Thoracic aorta (tissue), 2 donors: Measurements from ENCODE around the gene EYA4. TPM values are rescaled to one million over a fixed set of nuclear protein-coding genes. Genes with fewer than 3 reads are reported as not detected.

Experiments used
- ATAC-seq: fragments of 150-250 bp; one replicate; pipeline ENCODE4 v1.8.0; 2017; ENCODE audit warnings: low read depth; ENCODE audit not compliant: insufficient number of reproducible peaks, low FRiP score
- DNase-seq: peaks from one replicate; pipeline ENCODE4 v3.0.0-alpha.2; 2020; ENCODE audit warnings: low spot score
- H3K27ac ChIP-seq, 2 donors: fragments of 200-600 bp; sonication (generic); 1 replicate in 1 of 2; 2 replicates in 1 of 2; pipeline ENCODE4 v1.5.1; 2016; ENCODE audit warnings: mild to moderate bottlenecking in 2 of 2, moderate library complexity in 2 of 2
- H3K27me3 ChIP-seq: fragments of 200-600 bp; sonication (generic); replicated peaks from 2 replicates; pipeline ENCODE4 v1.6.0; 2016; ENCODE audit warnings: mild to moderate bottlenecking; ENCODE audit not compliant: insufficient read depth
- H3K36me3 ChIP-seq: fragments of 200-600 bp; sonication (generic); one replicate; pipeline ENCODE4 v1.5.1; 2016
- H3K4me1 ChIP-seq, 2 donors: fragments of 200-600 bp; sonication (generic); 1 replicate in 1 of 2; 2 replicates in 1 of 2; pipeline versions ENCODE4 v1.5.1 to v1.6.0; 2016; ENCODE audit warnings: low read depth in 2 of 2, mild to moderate bottlenecking in 1 of 2; ENCODE audit not compliant: control insufficient read depth in 1 of 2
- H3K4me3 ChIP-seq: fragments of 200-600 bp; sonication (generic); 2 replicates; pipeline ENCODE4 v1.5.1; 2016; ENCODE audit warnings: mild to moderate bottlenecking
- H3K9me3 ChIP-seq: fragments of 200-600 bp; sonication (generic); 2 replicates; pipeline ENCODE4 v1.5.1; 2016
- total RNA-seq, 2 donors: library from RNA; depleted of rRNA; stranded (reverse); fragments of >200 nt; gene quantifications; one replicate each; pipeline versions ENCODE4 v1.1.0 to v1.2.3, GENCODE V29; 2016
- TF ChIP-seq, protein P1 (sequence below): fragments of 200-600 bp; sonication (generic); IDR thresholded peaks from one replicate; pipeline ENCODE4 v1.5.1; 2019; ENCODE audit warnings: antibody characterized with exemption

The EYA4 gene
- total RNA-seq, 2 donors from 2014 or later, result 1.3 to 3.0 TPM

DNA sequence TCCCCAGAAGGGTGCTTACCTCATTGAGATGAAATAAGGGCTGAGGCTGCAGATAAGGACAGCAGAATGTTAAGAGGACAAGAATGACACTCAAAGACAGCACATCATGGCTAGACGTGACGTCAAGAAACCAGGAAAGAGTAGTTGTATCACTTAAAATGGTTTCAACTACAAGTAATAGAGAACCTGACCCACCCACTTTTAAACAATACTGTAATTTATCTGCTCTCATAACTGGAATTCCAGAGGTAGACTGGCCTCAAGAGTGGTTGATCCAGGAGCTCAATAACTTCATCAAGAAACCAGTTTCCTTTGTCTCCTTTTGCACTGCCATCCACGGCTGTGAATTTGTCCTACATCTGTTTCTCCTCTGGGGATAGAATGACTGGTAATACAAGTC lies 187.1 kb downstream of the EYA4 start:
- Histone ChIP-seq H3K36me3 (no peaks in the 10 kb centered on the region), H3K4me3 (no peak overlapping the region), H3K9me3 (no peaks in the 10 kb centered on the region), H3K4me1 (no peaks in the 10 kb centered on the region), H3K27ac (no peak overlapping the region), H3K27me3 (no peaks in the 10 kb centered on the region)
- DNase-seq, result no peak
- no peak for ATAC-seq
- TF ChIP-seq, protein P1, sequence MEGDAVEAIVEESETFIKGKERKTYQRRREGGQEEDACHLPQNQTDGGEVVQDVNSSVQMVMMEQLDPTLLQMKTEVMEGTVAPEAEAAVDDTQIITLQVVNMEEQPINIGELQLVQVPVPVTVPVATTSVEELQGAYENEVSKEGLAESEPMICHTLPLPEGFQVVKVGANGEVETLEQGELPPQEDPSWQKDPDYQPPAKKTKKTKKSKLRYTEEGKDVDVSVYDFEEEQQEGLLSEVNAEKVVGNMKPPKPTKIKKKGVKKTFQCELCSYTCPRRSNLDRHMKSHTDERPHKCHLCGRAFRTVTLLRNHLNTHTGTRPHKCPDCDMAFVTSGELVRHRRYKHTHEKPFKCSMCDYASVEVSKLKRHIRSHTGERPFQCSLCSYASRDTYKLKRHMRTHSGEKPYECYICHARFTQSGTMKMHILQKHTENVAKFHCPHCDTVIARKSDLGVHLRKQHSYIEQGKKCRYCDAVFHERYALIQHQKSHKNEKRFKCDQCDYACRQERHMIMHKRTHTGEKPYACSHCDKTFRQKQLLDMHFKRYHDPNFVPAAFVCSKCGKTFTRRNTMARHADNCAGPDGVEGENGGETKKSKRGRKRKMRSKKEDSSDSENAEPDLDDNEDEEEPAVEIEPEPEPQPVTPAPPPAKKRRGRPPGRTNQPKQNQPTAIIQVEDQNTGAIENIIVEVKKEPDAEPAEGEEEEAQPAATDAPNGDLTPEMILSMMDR, result no peak

DNA sequence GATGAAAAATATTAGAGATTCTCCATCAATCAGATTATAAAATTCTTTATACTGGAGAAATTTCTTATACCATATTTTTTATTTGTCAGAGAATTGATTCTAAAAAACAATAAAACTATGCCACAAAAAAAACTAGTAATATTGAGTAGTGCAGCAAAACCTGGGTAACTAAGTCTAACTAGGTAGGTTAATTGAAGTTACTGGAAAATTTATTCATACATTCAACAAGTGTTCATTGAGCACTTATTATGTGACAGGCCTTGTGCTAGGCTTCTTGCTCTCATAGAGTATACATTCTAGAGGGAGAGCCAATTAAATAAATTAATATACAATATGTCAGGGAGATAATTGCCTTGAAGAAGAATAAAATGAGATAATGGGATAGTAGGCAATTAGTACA lies 189.4 kb downstream of the EYA4 start:
- H3K4me1 ChIP-seq, result no peaks in the 10 kb centered on the region
- no peaks in the 10 kb centered on the region for H3K36me3 ChIP-seq
- DNase-seq (no peak), ATAC-seq (no peak)
- H3K4me3 ChIP-seq, result no peak overlapping the region
- no peaks in the 10 kb centered on the region for H3K27me3 ChIP-seq
- H3K27ac ChIP-seq, result no peak overlapping the region
- TF ChIP-seq, protein P1, result no peak
- no peaks in the 10 kb centered on the region for H3K9me3 ChIP-seq

DNA sequence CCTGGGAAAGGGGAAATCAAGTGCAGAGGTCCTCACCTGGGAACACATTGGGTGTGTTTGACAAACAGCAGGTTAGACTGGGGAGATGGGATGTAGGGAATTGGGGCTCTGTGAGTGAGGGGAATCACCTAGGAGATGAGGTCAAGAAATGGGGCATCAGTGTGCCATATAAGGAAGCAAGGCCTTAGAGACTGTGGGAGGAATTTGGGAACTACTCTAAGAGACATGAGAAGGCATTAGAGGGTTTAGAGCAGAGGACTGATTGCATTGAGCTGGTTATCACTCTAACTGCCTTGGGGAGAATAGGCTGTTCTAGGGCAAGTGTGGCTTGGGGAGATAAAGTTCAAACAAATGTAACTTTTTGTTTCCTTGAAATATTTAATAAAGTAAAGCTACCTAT lies 189.9 kb downstream of the EYA4 start:
- ATAC-seq, result no peak
- Histone ChIP-seq H3K4me1 (no peaks in the 10 kb centered on the region), H3K27ac (no peak overlapping the region), H3K36me3 (no peaks in the 10 kb centered on the region), H3K27me3 (no peaks in the 10 kb centered on the region), H3K9me3 (no peaks in the 10 kb centered on the region), H3K4me3 (no peak overlapping the region)
- no peak for DNase-seq
- TF ChIP-seq, protein P1, result no peak

DNA sequence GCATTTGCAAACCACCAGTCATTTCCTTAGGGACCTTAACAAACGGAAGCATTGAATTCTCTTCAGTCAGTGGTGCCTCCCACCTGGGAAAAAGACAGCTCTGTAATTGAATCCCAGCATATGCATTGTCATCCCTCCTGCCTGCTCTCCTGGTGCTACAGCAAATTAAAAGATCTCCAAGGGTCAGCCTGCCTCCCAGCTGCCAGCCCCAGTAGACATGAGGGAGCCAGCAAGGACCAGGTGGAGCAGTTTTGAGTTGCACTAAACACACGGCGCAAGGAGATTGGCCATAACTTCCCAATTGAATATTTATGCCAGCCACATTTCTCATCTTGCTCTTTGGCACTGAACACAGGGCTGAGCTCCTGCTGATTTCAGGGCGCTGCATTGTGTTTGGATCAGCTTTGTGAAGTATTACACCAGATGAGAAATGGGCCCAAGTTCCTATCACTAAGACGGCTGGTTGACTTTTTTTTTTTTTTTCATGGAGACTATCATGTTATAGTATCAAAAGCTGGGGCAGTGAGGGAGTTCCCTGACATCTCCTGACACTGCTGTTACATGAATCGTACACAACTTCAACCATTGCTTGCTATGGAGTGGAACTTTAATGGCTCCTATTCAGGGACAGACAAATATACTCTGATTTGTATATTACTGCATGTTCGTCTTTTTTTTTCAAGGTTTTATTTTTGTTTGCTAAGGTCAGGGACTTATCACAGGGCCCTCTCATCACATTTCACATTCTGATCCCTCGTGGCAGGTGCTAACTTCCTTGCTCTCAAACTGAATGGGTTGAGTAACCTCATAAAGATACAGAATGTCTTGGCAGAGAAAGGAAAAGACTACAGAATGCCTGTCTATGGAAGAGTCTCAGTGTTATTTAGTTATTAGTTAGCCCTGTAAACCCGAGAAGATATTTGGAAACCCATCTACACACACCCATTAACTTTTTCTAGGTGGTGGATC lies 191.1 kb downstream of the EYA4 start:
- Histone ChIP-seq H3K4me3 (no peak overlapping the region), H3K4me1 (no peaks in the 10 kb centered on the region), H3K36me3 (no peaks in the 10 kb centered on the region), H3K27me3 (no peaks in the 10 kb centered on the region), H3K9me3 (no peaks in the 10 kb centered on the region), H3K27ac (no peak overlapping the region)
- TF ChIP-seq, protein P1, result no peak
- no peak for DNase-seq
- ATAC-seq, result no peak

DNA sequence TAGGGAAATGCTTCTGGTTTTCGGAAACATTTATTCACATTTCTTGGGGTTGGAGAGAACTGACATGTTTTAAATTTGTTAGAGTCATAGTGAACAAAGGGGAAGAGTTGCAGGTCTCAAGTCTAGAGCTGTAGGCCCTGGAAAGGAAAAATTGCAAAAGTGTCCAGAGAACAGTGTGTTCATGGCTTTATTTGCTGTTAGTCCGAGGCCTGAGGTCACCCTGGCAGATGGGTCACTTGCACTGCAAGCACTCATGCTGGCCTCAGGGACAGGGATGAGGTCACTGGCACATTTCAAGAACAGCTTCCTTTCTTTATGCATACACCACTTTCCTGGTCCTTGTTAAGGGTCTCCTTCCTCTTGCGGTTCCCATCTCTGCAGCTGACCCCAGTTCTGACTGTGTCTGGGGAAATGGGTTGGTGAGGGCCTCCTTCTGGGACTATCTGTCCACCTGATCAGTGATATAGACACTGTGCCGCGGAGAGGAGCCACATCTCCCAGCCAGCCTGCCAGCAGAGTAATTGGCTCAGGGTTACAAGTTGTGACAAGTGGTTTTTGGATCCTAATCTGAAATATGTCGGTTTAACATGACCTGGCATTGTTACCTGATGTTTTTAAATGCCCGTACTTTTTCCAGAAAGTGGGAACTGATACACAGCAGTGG lies 194.0 kb downstream of the EYA4 start:
- ATAC-seq (no peak), DNase-seq (no peak)
- H3K27ac ChIP-seq, result no peak overlapping the region
- no peak overlapping the region for H3K4me3 ChIP-seq
- TF ChIP-seq, protein P1, result no peak
- H3K27me3 ChIP-seq, result no peaks in the 10 kb centered on the region
- no peaks in the 10 kb centered on the region for H3K4me1 ChIP-seq
- no peaks in the 10 kb centered on the region for H3K9me3 ChIP-seq
- H3K36me3 ChIP-seq, result no peaks in the 10 kb centered on the region
